Measurements from ENCODE around the gene LGI1. TPM values are rescaled to one million over a fixed set of nuclear protein-coding genes. Genes with fewer than 3 reads are reported as not detected.
A peak's percentile ranks its signal among the peaks of the same experiment; 100 is the strongest.

The LGI1 gene
- polyA plus RNA-seq, 2 donors: 0.88 to 1.0 TPM

GRCh38 chr10:93788413-93789208 is 30.9 kb downstream of the LGI1 start:
- WGBS, 2 donors: 78 to 81% methylated on average over 3 of the region's 3 CpGs
- Histone ChIP-seq H3K27ac (ENCODE audit: low read depth in 2 of 2, low read length in 1 of 2) (no peak overlapping the region), H3K27me3 (ENCODE audit: control insufficient read depth in 1 of 2, insufficient read depth in 2 of 2, low read length in 2 of 2) (no peaks in the 10 kb centered on the region), H3K36me3 (ENCODE audit: control insufficient read depth in 2 of 2, insufficient read depth in 2 of 2, low read length in 1 of 2) (no peaks in the 10 kb centered on the region), H3K4me1 (ENCODE audit: control insufficient read depth in 2 of 2, insufficient read depth in 2 of 2, low read length in 1 of 2) (no peaks in the 10 kb centered on the region), H3K9me3 (ENCODE audit: control insufficient read depth in 2 of 2, insufficient read depth in 1 of 2, low read depth in 1 of 2, low read length in 1 of 2) (no peaks in the 10 kb centered on the region), H3K4me3 (ENCODE audit: low read depth in 1 of 2, low read length in 2 of 2) (no peak overlapping the region)

GRCh38 chr10:93790439-93790838 is 32.7 kb downstream of the LGI1 start:
- H3K4me1 ChIP-seq (ENCODE audit: control insufficient read depth in 2 of 2, insufficient read depth in 2 of 2, low read length in 1 of 2): no peaks in the 10 kb centered on the region
- H3K36me3 ChIP-seq (ENCODE audit: control insufficient read depth in 2 of 2, insufficient read depth in 2 of 2, low read length in 1 of 2): no peaks in the 10 kb centered on the region
- 30% methylated on average over 3 of the region's 3 CpGs for WGBS, 2 donors
- H3K27me3 ChIP-seq (ENCODE audit: control insufficient read depth in 1 of 2, insufficient read depth in 2 of 2, low read length in 2 of 2): no peaks in the 10 kb centered on the region
- peak overlapping the region in 1 of 2 donors; percentile 3 for H3K27ac ChIP-seq (ENCODE audit: low read depth in 2 of 2, low read length in 1 of 2)
- no peak overlapping the region for H3K4me3 ChIP-seq (ENCODE audit: low read depth in 1 of 2, low read length in 2 of 2)
- H3K9me3 ChIP-seq (ENCODE audit: control insufficient read depth in 2 of 2, insufficient read depth in 1 of 2, low read depth in 1 of 2, low read length in 1 of 2): no peaks in the 10 kb centered on the region

GRCh38 chr10:93796167-93796566 is 38.4 kb downstream of the LGI1 start:
- Histone ChIP-seq H3K27me3 (ENCODE audit: control insufficient read depth in 1 of 2, insufficient read depth in 2 of 2, low read length in 2 of 2) (peaks cover 0 to 4% of the 10 kb centered on the region in 2 donors), H3K4me3 (ENCODE audit: low read depth in 1 of 2, low read length in 2 of 2) (no peak overlapping the region), H3K36me3 (ENCODE audit: control insufficient read depth in 2 of 2, insufficient read depth in 2 of 2, low read length in 1 of 2) (no peaks in the 10 kb centered on the region), H3K9me3 (ENCODE audit: control insufficient read depth in 2 of 2, insufficient read depth in 1 of 2, low read depth in 1 of 2, low read length in 1 of 2) (no peaks in the 10 kb centered on the region), H3K27ac (ENCODE audit: low read depth in 2 of 2, low read length in 1 of 2) (no peak overlapping the region), H3K4me1 (ENCODE audit: control insufficient read depth in 2 of 2, insufficient read depth in 2 of 2, low read length in 1 of 2) (no peaks in the 10 kb centered on the region)
- 72 to 75% methylated on average over 2 of the region's 2 CpGs for WGBS, 2 donors

- Histone ChIP-seq H3K27ac (ENCODE audit: low read depth in 2 of 2, low read length in 1 of 2) (no peak overlapping the region), H3K27me3 (ENCODE audit: control insufficient read depth in 1 of 2, insufficient read depth in 2 of 2, low read length in 2 of 2) (peaks cover 0 to 4% of the 10 kb centered on the region in 2 donors), H3K4me1 (ENCODE audit: control insufficient read depth in 2 of 2, insufficient read depth in 2 of 2, low read length in 1 of 2) (no peaks in the 10 kb centered on the region), H3K9me3 (ENCODE audit: control insufficient read depth in 2 of 2, insufficient read depth in 1 of 2, low read depth in 1 of 2, low read length in 1 of 2) (peaks cover 2% of the 10 kb centered on the region in 2 donors), H3K36me3 (ENCODE audit: control insufficient read depth in 2 of 2, insufficient read depth in 2 of 2, low read length in 1 of 2) (no peaks in the 10 kb centered on the region), H3K4me3 (ENCODE audit: low read depth in 1 of 2, low read length in 2 of 2) (no peak overlapping the region)
- WGBS, 2 donors: 78 to 81% methylated on average over 2 of the region's 2 CpGs
Observed at GRCh38 chr10:93797825-93798224, 40.1 kb downstream of the LGI1 start.

GRCh38 chr10:93799155-93799708 is 41.5 kb downstream of the LGI1 start:
- Histone ChIP-seq H3K4me1 (ENCODE audit: control insufficient read depth in 2 of 2, insufficient read depth in 2 of 2, low read length in 1 of 2) (no peaks in the 10 kb centered on the region), H3K36me3 (ENCODE audit: control insufficient read depth in 2 of 2, insufficient read depth in 2 of 2, low read length in 1 of 2) (no peaks in the 10 kb centered on the region), H3K9me3 (ENCODE audit: control insufficient read depth in 2 of 2, insufficient read depth in 1 of 2, low read depth in 1 of 2, low read length in 1 of 2) (peaks cover 2 to 5% of the 10 kb centered on the region in 2 donors), H3K27me3 (ENCODE audit: control insufficient read depth in 1 of 2, insufficient read depth in 2 of 2, low read length in 2 of 2) (peaks cover 0 to 4% of the 10 kb centered on the region in 2 donors), H3K4me3 (ENCODE audit: low read depth in 1 of 2, low read length in 2 of 2) (no peak overlapping the region), H3K27ac (ENCODE audit: low read depth in 2 of 2, low read length in 1 of 2) (no peak overlapping the region)
- WGBS, 2 donors: 58 to 66% methylated on average over 5 of the region's 5 CpGs

- H3K27ac ChIP-seq (ENCODE audit: low read depth in 2 of 2, low read length in 1 of 2): no peak overlapping the region
- no peaks in the 10 kb centered on the region for H3K4me1 ChIP-seq (ENCODE audit: control insufficient read depth in 2 of 2, insufficient read depth in 2 of 2, low read length in 1 of 2)
- no peaks in the 10 kb centered on the region for H3K27me3 ChIP-seq (ENCODE audit: control insufficient read depth in 1 of 2, insufficient read depth in 2 of 2, low read length in 2 of 2)
- H3K9me3 ChIP-seq (ENCODE audit: control insufficient read depth in 2 of 2, insufficient read depth in 1 of 2, low read depth in 1 of 2, low read length in 1 of 2): peaks cover 2 to 5% of the 10 kb centered on the region in 2 donors
- H3K36me3 ChIP-seq (ENCODE audit: control insufficient read depth in 2 of 2, insufficient read depth in 2 of 2, low read length in 1 of 2): no peaks in the 10 kb centered on the region
- no peak overlapping the region for H3K4me3 ChIP-seq (ENCODE audit: low read depth in 1 of 2, low read length in 2 of 2)
Observed at GRCh38 chr10:93804200-93804599, 46.5 kb downstream of the LGI1 start.

- peaks cover 0 to 3% of the 10 kb centered on the region in 2 donors for H3K27me3 ChIP-seq (ENCODE audit: control insufficient read depth in 1 of 2, insufficient read depth in 2 of 2, low read length in 2 of 2)
- 33 to 34% methylated on average over 2 of the region's 2 CpGs for WGBS, 2 donors
- H3K4me3 ChIP-seq (ENCODE audit: low read depth in 1 of 2, low read length in 2 of 2): no peak overlapping the region
Observed at GRCh38 chr10:93806903-93807302, 49.2 kb downstream of the LGI1 start.

GRCh38 chr10:93807371-93807770 is 49.6 kb downstream of the LGI1 start:
- no peaks in the 10 kb centered on the region for H3K36me3 ChIP-seq (ENCODE audit: control insufficient read depth in 2 of 2, insufficient read depth in 2 of 2, low read length in 1 of 2)
- H3K27me3 ChIP-seq (ENCODE audit: control insufficient read depth in 1 of 2, insufficient read depth in 2 of 2, low read length in 2 of 2): peaks cover 0 to 3% of the 10 kb centered on the region in 2 donors
- 85 to 88% methylated on average over 2 of the region's 2 CpGs for WGBS, 2 donors
- no peaks in the 10 kb centered on the region for H3K4me1 ChIP-seq (ENCODE audit: control insufficient read depth in 2 of 2, insufficient read depth in 2 of 2, low read length in 1 of 2)
- no peak overlapping the region for H3K27ac ChIP-seq (ENCODE audit: low read depth in 2 of 2, low read length in 1 of 2)
- no peak overlapping the region for H3K4me3 ChIP-seq (ENCODE audit: low read depth in 1 of 2, low read length in 2 of 2)
- H3K9me3 ChIP-seq (ENCODE audit: control insufficient read depth in 2 of 2, insufficient read depth in 1 of 2, low read depth in 1 of 2, low read length in 1 of 2): peaks cover 0 to 3% of the 10 kb centered on the region in 2 donors

More at GRCh38 chr10:93806903-93807302, 49.2 kb downstream of the LGI1 start:
- Histone ChIP-seq H3K9me3 (ENCODE audit: control insufficient read depth in 2 of 2, insufficient read depth in 1 of 2, low read depth in 1 of 2, low read length in 1 of 2) (peaks cover under 1 to 3% of the 10 kb centered on the region in 2 donors), H3K36me3 (ENCODE audit: control insufficient read depth in 2 of 2, insufficient read depth in 2 of 2, low read length in 1 of 2) (no peaks in the 10 kb centered on the region), H3K27ac (ENCODE audit: low read depth in 2 of 2, low read length in 1 of 2) (no peak overlapping the region), H3K4me1 (ENCODE audit: control insufficient read depth in 2 of 2, insufficient read depth in 2 of 2, low read length in 1 of 2) (no peaks in the 10 kb centered on the region)

- 40 to 88% methylated on average over 1 of the region's 1 CpG for WGBS, 2 donors
- Histone ChIP-seq H3K4me1 (ENCODE audit: control insufficient read depth in 2 of 2, insufficient read depth in 2 of 2, low read length in 1 of 2) (no peaks in the 10 kb centered on the region), H3K27me3 (ENCODE audit: control insufficient read depth in 1 of 2, insufficient read depth in 2 of 2, low read length in 2 of 2) (peaks cover 0 to 3% of the 10 kb centered on the region in 2 donors), H3K9me3 (ENCODE audit: control insufficient read depth in 2 of 2, insufficient read depth in 1 of 2, low read depth in 1 of 2, low read length in 1 of 2) (no peaks in the 10 kb centered on the region), H3K4me3 (ENCODE audit: low read depth in 1 of 2, low read length in 2 of 2) (no peak overlapping the region), H3K36me3 (ENCODE audit: control insufficient read depth in 2 of 2, insufficient read depth in 2 of 2, low read length in 1 of 2) (no peaks in the 10 kb centered on the region), H3K27ac (ENCODE audit: low read depth in 2 of 2, low read length in 1 of 2) (no peak overlapping the region)
Observed at GRCh38 chr10:93812659-93813338, 55.1 kb downstream of the LGI1 start.
